Cardiac septum (tissue), 1 donor: ENCODE data around the gene SLC13A1. TPM values are rescaled to one million over a fixed set of nuclear protein-coding genes. Genes with fewer than 3 reads are reported as not detected.
A peak's percentile ranks its signal among the peaks of the same experiment; 100 is the strongest.

Source experiments
- DNase-seq: peaks from one replicate; pipeline ENCODE4 v3.0.0-alpha.2; 2020; ENCODE audit warnings: low spot score
- intact Hi-C: fragments of 100-400 bp; cut with DNase I; formaldehyde crosslinking; loops from one replicate; pipeline ENCODE4 v1.14.0; 2022
- total RNA-seq: library from RNA; stranded (reverse); fragmentation: NEBNext Ultra II Directional; extraction: Animal tissue kit (Norgen Biotek cat#: 25700); gene quantifications from one replicate; pipeline ENCODE4 v1.2.1, GENCODE V29; 2021
- donor health status: DM: no; HTN: no; CAD: no.

The SLC13A1 gene
- total RNA-seq, 1 donor from 2014 or later, result not detected

GRCh38 chr7:123198668-123199652, 809 bp downstream of the SLC13A1 start:
- intact Hi-C loops, result no loop called here
- DNase-seq, result no peak

DNA sequence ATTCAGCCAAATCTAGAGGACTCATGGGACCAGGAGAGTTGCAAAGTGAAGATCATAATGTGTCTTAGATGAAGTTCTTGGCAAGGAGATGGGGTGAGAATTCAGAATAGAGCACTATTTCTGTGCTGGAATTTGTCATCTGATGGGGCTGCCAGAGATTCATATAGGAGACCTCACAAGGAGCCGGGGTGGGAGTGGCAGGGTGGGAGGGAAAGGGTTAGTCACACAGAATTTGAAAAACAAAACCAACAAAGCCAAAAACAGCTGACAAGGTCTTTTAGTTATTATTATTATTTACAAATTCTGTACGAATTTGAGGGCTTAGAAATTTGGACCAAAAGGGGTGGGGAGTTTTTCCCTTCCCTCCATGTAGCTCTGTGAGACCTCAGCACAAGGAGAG, 1.7 kb downstream of the SLC13A1 start:
- no peak for DNase-seq
- intact Hi-C loops, result no loop called here

GRCh38 chr7:123193235-123193634, 6.5 kb downstream of the SLC13A1 start:
- no peak for DNase-seq
- intact Hi-C loops, result no loop called here

- intact Hi-C loops, result no loop called here
- DNase-seq, result no peak
Observed at GRCh38 chr7:123191132-123191531, 8.6 kb downstream of the SLC13A1 start.

DNA sequence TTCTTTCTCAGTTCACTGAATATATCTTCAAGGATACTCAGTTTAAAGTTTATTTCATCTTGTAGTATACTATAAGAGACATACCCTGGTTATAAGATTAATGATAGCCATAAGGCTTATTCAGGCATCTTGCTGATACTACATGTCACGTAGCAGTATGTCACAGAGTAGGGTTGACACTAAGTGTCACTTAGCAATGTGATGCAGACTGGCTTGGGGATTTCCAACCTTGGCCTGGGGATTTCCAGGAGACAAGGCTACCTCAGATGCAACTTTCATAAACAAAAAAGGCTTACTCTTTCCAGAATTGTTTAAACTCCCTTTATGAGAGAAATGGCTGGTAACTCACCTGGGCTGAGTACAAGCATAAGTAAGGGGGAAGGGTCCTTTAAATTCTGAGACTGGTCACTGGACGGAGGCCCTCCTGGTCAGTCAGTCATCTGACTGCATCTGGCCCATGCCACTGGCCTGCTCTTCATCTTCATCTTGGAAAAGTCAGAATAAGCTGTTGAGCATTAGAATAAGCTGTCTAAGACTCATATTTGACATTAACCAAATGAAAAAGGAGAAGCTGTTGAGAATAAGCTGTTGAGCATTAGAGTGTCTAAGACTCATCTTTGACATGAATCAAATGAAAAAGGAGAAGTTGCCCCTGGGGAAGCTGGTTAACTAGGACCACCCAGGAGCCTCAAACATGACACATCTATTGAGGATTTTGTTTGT, 9.5 kb downstream of the SLC13A1 start:
- DNase-seq, result no peak
- intact Hi-C loops, result no loop called here

- intact Hi-C loops, result no loop called here
- DNase-seq, result no peak
Observed at GRCh38 chr7:123185756-123186155, 14.0 kb downstream of the SLC13A1 start.

DNA sequence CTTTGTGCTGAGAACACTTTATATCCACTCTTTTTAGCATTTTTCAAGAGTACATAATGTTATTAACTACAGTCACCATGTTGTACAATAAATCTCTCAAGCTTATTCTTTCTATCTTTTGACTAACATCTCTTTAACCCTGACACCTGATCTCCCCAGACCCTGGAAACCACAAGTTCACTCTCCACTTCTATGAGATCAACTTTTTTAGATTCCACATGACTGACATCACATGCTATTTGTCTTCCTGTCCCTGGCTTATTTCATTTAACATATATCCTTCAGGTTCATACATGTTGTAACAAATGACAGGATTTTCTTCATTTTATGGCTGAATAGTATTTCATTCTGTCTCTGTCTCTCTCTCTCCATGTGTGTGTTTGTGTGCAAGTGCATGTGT, 15.5 kb downstream of the SLC13A1 start:
- intact Hi-C loops, result no loop called here
- DNase-seq, result no peak

DNA sequence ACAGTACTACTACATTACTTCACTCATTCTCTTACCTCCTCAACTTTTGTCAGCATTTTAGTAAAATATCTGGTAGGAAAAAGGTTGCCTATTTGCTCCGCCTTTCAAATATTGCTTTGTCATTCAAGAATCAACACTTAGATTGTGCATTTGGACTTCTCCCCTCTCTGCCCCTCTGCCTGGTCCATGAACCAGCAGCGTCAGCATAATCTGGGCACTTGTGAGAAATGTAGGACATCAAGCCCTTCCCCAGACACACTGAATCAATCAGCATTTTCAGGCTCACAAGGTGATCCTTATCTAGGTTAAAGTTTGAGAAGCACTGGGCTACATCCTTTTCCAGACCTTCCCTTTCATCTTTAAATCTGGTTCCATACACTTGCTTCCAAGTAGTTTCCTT, 16.3 kb downstream of the SLC13A1 start:
- no peak for DNase-seq
- intact Hi-C loops, result no loop called here

GRCh38 chr7:123177442-123177841, 22.3 kb downstream of the SLC13A1 start:
- intact Hi-C loops, result no loop called here
- DNase-seq, result no peak

- intact Hi-C loops, result no loop called here
- DNase-seq, result no peak
Observed at GRCh38 chr7:123170333-123171246, 29.2 kb downstream of the SLC13A1 start.

- intact Hi-C loops, result no loop called here
- DNase-seq, result no peak
Observed at GRCh38 chr7:123169065-123169464, 30.7 kb downstream of the SLC13A1 start.

GRCh38 chr7:123157606-123158005, 42.2 kb downstream of the SLC13A1 start:
- intact Hi-C loops, result loop anchor here (10.0 kb wide), 1 partner anchor 353 kb away; no protein-coding TSS in a partner anchor
- DNase-seq, result no peak

- no peak for DNase-seq
- intact Hi-C loops, result loop anchor here (10.0 kb wide), 1 partner anchor 351 kb away; no protein-coding TSS in a partner anchor
Observed at GRCh38 chr7:123155571-123155970, 44.2 kb downstream of the SLC13A1 start.

GRCh38 chr7:123154231-123154860, 45.4 kb downstream of the SLC13A1 start:
- peak; percentile 75 for DNase-seq
- intact Hi-C loops, result loop anchor here (10.0 kb wide), 1 partner anchor 350 kb away; no protein-coding TSS in a partner anchor

DNA sequence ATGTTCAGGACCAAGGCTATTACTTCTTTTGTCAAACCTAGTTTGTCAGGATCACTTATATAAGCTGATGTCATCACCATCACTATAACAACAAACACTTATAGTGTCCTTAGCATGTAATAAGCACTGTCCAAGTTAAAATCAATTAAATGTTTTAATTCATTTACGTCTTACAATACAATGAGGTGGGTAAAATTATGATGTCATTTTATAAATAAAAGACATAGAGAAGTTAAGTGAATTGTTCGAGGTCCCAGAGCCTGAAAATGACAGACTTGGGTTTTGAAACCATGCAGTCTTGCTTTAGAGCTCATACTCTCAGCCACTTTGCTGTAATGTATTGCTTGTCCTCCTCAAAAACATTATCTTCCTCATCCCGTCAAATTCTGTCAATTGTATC, 48.3 kb downstream of the SLC13A1 start:
- intact Hi-C loops, result loop anchor here (10.0 kb wide), 1 partner anchor 347 kb away; no protein-coding TSS in a partner anchor
- no peak for DNase-seq

DNA sequence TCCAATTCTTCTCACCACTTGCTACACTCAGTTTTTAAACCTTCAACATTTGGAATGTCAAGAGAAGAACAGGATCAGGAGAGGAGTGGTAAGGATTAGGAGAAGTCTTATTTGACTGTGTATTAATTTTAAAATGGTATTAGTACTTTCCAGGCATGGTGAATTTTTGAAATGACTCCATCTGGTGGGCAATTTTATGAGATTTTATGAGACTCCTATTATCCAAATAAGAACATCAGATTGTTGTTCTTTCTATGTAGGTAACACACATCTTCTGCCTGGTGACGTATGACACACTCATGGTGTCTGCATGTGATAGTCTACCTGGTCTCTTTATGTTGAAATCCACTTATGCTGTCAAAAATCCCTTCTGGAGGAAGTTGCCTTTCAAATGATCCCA, 51.0 kb downstream of the SLC13A1 start:
- DNase-seq, result no peak
- intact Hi-C loops, result no loop called here

GRCh38 chr7:123143252-123144006, 56.3 kb downstream of the SLC13A1 start:
- intact Hi-C loops, result no loop called here
- no peak for DNase-seq

- intact Hi-C loops, result no loop called here
- no peak for DNase-seq
Observed at GRCh38 chr7:123140561-123140960, 59.2 kb downstream of the SLC13A1 start.
